PFSK-1 (cell line): Measurements from ENCODE around the gene LIMK1.

Source experiments
- FOXP2 ChIP-seq: optimal IDR thresholded peaks from 2 replicates; pipeline ENCODE3; 2011; ENCODE audit warnings: borderline replicate concordance, control low read depth, inconsistent platforms; ENCODE audit not compliant: insufficient read depth; ENCODE audit errors: extremely low read length, extremely low read depth
- POLR2AphosphoS5 ChIP-seq: IDR thresholded peaks from 2 replicates; pipeline ENCODE4 v1.6.1; 2012; ENCODE audit warnings: low read depth, mild to moderate bottlenecking, control low read depth, low read length, moderate library complexity
- REST ChIP-seq, 2 experiments: IDR thresholded peaks; 2 replicates each; pipeline versions ENCODE4 v1.6.1 to v1.8.0; 2011 to 2012; ENCODE audit warnings: low read depth in 2 of 2, low read length in 2 of 2, control low read depth in 1 of 2, inconsistent platforms in 1 of 2, mild to moderate bottlenecking in 1 of 2, moderate library complexity in 1 of 2; ENCODE audit not compliant: insufficient read depth in 1 of 2
- SIN3A ChIP-seq: IDR thresholded peaks from 2 replicates; pipeline ENCODE4 v1.6.1; 2012; ENCODE audit warnings: mild to moderate bottlenecking, low read length, moderate library complexity, borderline replicate concordance; ENCODE audit not compliant: insufficient read depth
- TAF1 ChIP-seq: IDR thresholded peaks from 2 replicates; pipeline ENCODE4 v1.6.1; 2012; ENCODE audit warnings: low read length, control low read depth, borderline replicate concordance; ENCODE audit not compliant: insufficient read depth

- TF ChIP-seq REST (IDR thresholded peaks at IDR 0.05; ENCODE audit: insufficient read depth in 1 of 2, low read depth in 2 of 2, low read length in 2 of 2) (no peak), POLR2AphosphoS5 (no peak), SIN3A (no peak), TAF1 (no peak), FOXP2 (no peak)
These were observed 19.7 kb downstream of the LIMK1 start for GRCh38 chr7:74103219-74103772.
